Spleen (tissue), 11 donors: ENCODE measurements around the gene LARP4. TPM values are rescaled to one million over a fixed set of nuclear protein-coding genes. Genes with fewer than 3 reads are reported as not detected.

ENCODE experiments used
- DNase-seq: peaks from one replicate; pipeline ENCODE4 v3.0.0-alpha.2; 2020
- H3K27ac ChIP-seq, 8 donors: fragments of 200-600 bp; sonication (generic) in 7 of 8; 1 replicate in 4 of 8; 2 replicates in 4 of 8; pipeline versions ENCODE4 v1.5.0 to v1.8.0; 2016 to 2021; ENCODE audit warnings: inconsistent platforms in 4 of 8, mild to moderate bottlenecking in 4 of 8, moderate library complexity in 1 of 8
- H3K27me3 ChIP-seq, 7 donors: fragments of 200-600 bp; sonication (generic) in 6 of 7; replicated peaks in 1 of 7; 1 replicate in 4 of 7; 2 replicates in 3 of 7; pipeline versions ENCODE4 v1.5.0 to v1.8.0; 2016 to 2021; ENCODE audit warnings: inconsistent platforms in 3 of 7, mild to moderate bottlenecking in 1 of 7
- H3K36me3 ChIP-seq, 6 donors: fragments of 200-600 bp; sonication (generic) in 5 of 6; 1 replicate in 4 of 6; 2 replicates in 2 of 6; pipeline versions ENCODE4 v1.5.0 to v1.8.0; 2016 to 2021; ENCODE audit warnings: inconsistent platforms in 2 of 6
- H3K4me1 ChIP-seq, 6 donors: fragments of 200-600 bp; sonication (generic) in 5 of 6; 1 replicate in 3 of 6; 2 replicates in 3 of 6; pipeline versions ENCODE4 v1.5.0 to v1.8.0; 2016 to 2021; ENCODE audit warnings: inconsistent platforms in 3 of 6
- H3K4me3 ChIP-seq, 8 donors: fragments of 200-600 bp; sonication (generic) in 7 of 8; 1 replicate in 4 of 8; 2 replicates in 4 of 8; pipeline versions ENCODE4 v1.5.0 to v1.8.0; 2016 to 2021; ENCODE audit warnings: inconsistent platforms in 4 of 8, mild to moderate bottlenecking in 4 of 8, moderate library complexity in 2 of 8
- H3K9me3 ChIP-seq, 8 donors: fragments of 200-600 bp; sonication (generic) in 7 of 8; 1 replicate in 4 of 8; 2 replicates in 4 of 8; pipeline versions ENCODE4 v1.5.0 to v1.8.0; 2016 to 2021; ENCODE audit warnings: inconsistent platforms in 4 of 8
- CTCF ChIP-seq, 11 experiments: fragments of 200-600 bp in 7 of 11; fragments of 450-650 bp in 4 of 11; sonication (generic) in 4 of 11; IDR thresholded peaks in 8 of 11; conservative IDR thresholded peaks in 3 of 11; 1 replicate in 7 of 11; 2 replicates in 4 of 11; pipeline versions ENCODE4 v1.4.0 to v1.8.0; 2016 to 2021; ENCODE audit warnings: antibody characterized with exemption in 11 of 11, inconsistent platforms in 4 of 11, mild to moderate bottlenecking in 1 of 11
- POLR2A ChIP-seq, 3 donors: fragments of 450-650 bp; IDR thresholded peaks; one replicate each; pipeline ENCODE4 v1.5.1; 2017; ENCODE audit warnings: antibody characterized with exemption in 3 of 3, mild to moderate bottlenecking in 1 of 3
- POLR2AphosphoS5 ChIP-seq, 3 donors: sonication (generic); formaldehyde crosslinking; IDR thresholded peaks; one replicate each; pipeline ENCODE4 v1.5.1; 2017; ENCODE audit warnings: antibody characterized with exemption in 3 of 3
- WGBS, 5 donors: extraction: QIAGEN DNeasy Blood & Tissue Kit in 3 of 5; methylation state at CpG; one replicate each; pipeline versions ENCODE4 v1.1.5 to v1.1.7; 2013 to 2018; 5-methylcytosine and 5-hydroxymethylcytosine counted together
- intact Hi-C: fragments of 100-400 bp; cut with DNase I; formaldehyde crosslinking; loops from one replicate; pipeline ENCODE4 v1.15.0; 2023; ENCODE audit warnings: low total_unique reads
- polyA plus RNA-seq, 3 donors: library from polyadenylated mRNA; stranded (reverse); fragments of 200-250 nt; gene quantifications; one replicate each; pipeline ENCODE4 v1.2.1, GENCODE V29; 2013
- total RNA-seq, 7 donors: library from RNA; depleted of rRNA in 3 of 7; stranded (reverse); fragments of >200 nt in 3 of 7; fragmentation: NEBNext Ultra II Directional in 4 of 7; extraction: Animal tissue kit (Norgen Biotek cat#: 25700) in 4 of 7; gene quantifications; one replicate each; pipeline versions ENCODE4 v1.1.0 to v1.2.1, GENCODE V29; 2016 to 2021
- donor health status: healthy with polysubstance abuse.
- donor health status: DM: no; HTN: no; CAD: no; lungs with moderate emphysema.
- donor health status: DM: no; HTN: no; CAD: no.
- donor health status: Bipolar disorder and iron deficiency.
- donor health status: healthy.
- donor health status: DM: no; HTN: no; CAD: no.
- donor health status: DM: yes; HTN: yes; CAD: no.

LARP4 gene
- total and polyA plus RNA-seq, 10 donors, result 4.7 to 55.8 (median 46.0) TPM

- no peaks in the 10 kb centered on the region for H3K27me3 ChIP-seq
- H3K27ac ChIP-seq, result no peak overlapping the region
- H3K36me3 ChIP-seq, result peaks cover 0 to 100% (median 64%) of the 10 kb centered on the region in 6 donors
- H3K9me3 ChIP-seq, result no peaks in the 10 kb centered on the region
- DNase-seq, result no peak
- no peak for TF ChIP-seq CTCF (IDR thresholded peaks at IDR 0.05 in 8 of 11, conservative IDR thresholded peaks at IDR 0.05 in 3 of 11)
- no peak for TF ChIP-seq POLR2A (IDR thresholded peaks at IDR 0.05)
- no peak for TF ChIP-seq POLR2AphosphoS5 (IDR thresholded peaks at IDR 0.05)
- H3K4me3 ChIP-seq, result no peak overlapping the region
- 82 to 97% (median 89%) methylated on average over 3 of the region's 3 CpGs for WGBS, 5 donors
- intact Hi-C loops, result no loop called here
- H3K4me1 ChIP-seq, result no peaks in the 10 kb centered on the region
Observed at GRCh38 chr12:50467439-50467838, 66.8 kb downstream of the LARP4 start.

GRCh38 chr12:50477241-50477832 lies 76.7 kb downstream of the LARP4 start:
- Histone ChIP-seq H3K27me3 (no peaks in the 10 kb centered on the region), H3K4me1 (no peaks in the 10 kb centered on the region), H3K27ac (no peak overlapping the region), H3K9me3 (no peaks in the 10 kb centered on the region), H3K36me3 (peaks cover 2 to 72% (median 43%) of the 10 kb centered on the region in 6 donors), H3K4me3 (no peak overlapping the region)
- DNase-seq, result no peak
- TF ChIP-seq POLR2A (IDR thresholded peaks at IDR 0.05), result no peak
- TF ChIP-seq CTCF (IDR thresholded peaks at IDR 0.05 in 8 of 11, conservative IDR thresholded peaks at IDR 0.05 in 3 of 11), result no peak
- TF ChIP-seq POLR2AphosphoS5 (IDR thresholded peaks at IDR 0.05), result no peak
- intact Hi-C loops, result no loop called here
- WGBS, 5 donors, result 76 to 93% (median 84%) methylated on average over 1 of the region's 1 CpG

GRCh38 chr12:50482571-50482970 lies 81.9 kb downstream of the LARP4 start:
- no peak for DNase-seq
- Histone ChIP-seq H3K27ac (no peak overlapping the region), H3K4me3 (no peak overlapping the region), H3K4me1 (no peaks in the 10 kb centered on the region), H3K9me3 (no peaks in the 10 kb centered on the region), H3K27me3 (no peaks in the 10 kb centered on the region), H3K36me3 (peaks cover 0 to 20% (median 0%) of the 10 kb centered on the region in 6 donors)
- no peak for TF ChIP-seq POLR2AphosphoS5 (IDR thresholded peaks at IDR 0.05)
- TF ChIP-seq POLR2A (IDR thresholded peaks at IDR 0.05), result no peak
- no peak for TF ChIP-seq CTCF (IDR thresholded peaks at IDR 0.05 in 8 of 11, conservative IDR thresholded peaks at IDR 0.05 in 3 of 11)
- WGBS, 5 donors, result 87 to 95% (median 90%) methylated on average over 4 of the region's 4 CpGs
- intact Hi-C loops, result no loop called here

- no peak for TF ChIP-seq CTCF (IDR thresholded peaks at IDR 0.05 in 8 of 11, conservative IDR thresholded peaks at IDR 0.05 in 3 of 11)
- TF ChIP-seq POLR2A (IDR thresholded peaks at IDR 0.05), result no peak
- TF ChIP-seq POLR2AphosphoS5 (IDR thresholded peaks at IDR 0.05), result no peak
- Histone ChIP-seq H3K27me3 (no peaks in the 10 kb centered on the region), H3K4me1 (no peaks in the 10 kb centered on the region), H3K27ac (no peak overlapping the region), H3K36me3 (peaks cover 0 to 11% (median 0%) of the 10 kb centered on the region in 6 donors), H3K4me3 (no peak overlapping the region), H3K9me3 (no peaks in the 10 kb centered on the region)
- 96 to 100% (median 100%) methylated on average over 1 of the region's 1 CpG for WGBS, 5 donors
- intact Hi-C loops, result no loop called here
- no peak for DNase-seq
Observed at GRCh38 chr12:50483488-50483887, 82.8 kb downstream of the LARP4 start.
